Astrocyte of the spinal cord (primary cell): Measurements from ENCODE around the gene MAP3K8.

Source experiments
- DNase-seq: peaks from one replicate; pipeline ENCODE4 v3.0.0; 2011; ENCODE audit warnings: low read depth, low spot score
- H3K4me3 ChIP-seq: 2 replicates; pipeline ENCODE4 v1.5.1; 2011; ENCODE audit warnings: low read depth, mild to moderate bottlenecking, low read length, moderate library complexity
- in situ Hi-C: cut with HindIII; loops from 2 replicates; pipeline ENCODE4 v1.10.0; 2017; ENCODE audit warnings: low sequenced_read_pairs
- TF ChIP-seq, protein P1 (sequence below): IDR thresholded peaks from 2 replicates; pipeline ENCODE4 v1.5.1; 2012; ENCODE audit warnings: low read depth, mild to moderate bottlenecking, low read length, inconsistent platforms

MAP3K8 gene

DNA sequence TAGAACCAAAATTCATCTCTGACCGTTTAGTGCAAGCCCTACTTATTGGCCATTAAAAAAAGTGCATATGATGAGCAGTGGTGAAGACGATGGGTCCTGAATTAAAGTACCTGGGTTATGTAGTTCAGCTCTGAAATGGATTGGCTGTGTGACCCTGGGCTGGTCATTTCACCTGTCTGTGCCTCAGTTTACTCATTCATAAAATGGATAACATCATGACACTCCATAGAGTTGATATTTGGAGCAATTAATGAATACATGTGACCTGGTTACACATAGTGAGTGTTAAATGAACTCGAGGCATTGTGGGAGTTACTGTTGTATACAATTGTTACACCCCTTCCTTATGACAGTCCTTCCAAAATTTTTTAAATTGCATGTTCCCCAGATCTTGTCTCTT, 9.1 kb downstream of the MAP3K8 start:
- in situ Hi-C loops = no loop called here
- no peak for DNase-seq
- H3K4me3 ChIP-seq = no peak overlapping the region
- TF ChIP-seq, protein P1, sequence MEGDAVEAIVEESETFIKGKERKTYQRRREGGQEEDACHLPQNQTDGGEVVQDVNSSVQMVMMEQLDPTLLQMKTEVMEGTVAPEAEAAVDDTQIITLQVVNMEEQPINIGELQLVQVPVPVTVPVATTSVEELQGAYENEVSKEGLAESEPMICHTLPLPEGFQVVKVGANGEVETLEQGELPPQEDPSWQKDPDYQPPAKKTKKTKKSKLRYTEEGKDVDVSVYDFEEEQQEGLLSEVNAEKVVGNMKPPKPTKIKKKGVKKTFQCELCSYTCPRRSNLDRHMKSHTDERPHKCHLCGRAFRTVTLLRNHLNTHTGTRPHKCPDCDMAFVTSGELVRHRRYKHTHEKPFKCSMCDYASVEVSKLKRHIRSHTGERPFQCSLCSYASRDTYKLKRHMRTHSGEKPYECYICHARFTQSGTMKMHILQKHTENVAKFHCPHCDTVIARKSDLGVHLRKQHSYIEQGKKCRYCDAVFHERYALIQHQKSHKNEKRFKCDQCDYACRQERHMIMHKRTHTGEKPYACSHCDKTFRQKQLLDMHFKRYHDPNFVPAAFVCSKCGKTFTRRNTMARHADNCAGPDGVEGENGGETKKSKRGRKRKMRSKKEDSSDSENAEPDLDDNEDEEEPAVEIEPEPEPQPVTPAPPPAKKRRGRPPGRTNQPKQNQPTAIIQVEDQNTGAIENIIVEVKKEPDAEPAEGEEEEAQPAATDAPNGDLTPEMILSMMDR = no peak

DNA sequence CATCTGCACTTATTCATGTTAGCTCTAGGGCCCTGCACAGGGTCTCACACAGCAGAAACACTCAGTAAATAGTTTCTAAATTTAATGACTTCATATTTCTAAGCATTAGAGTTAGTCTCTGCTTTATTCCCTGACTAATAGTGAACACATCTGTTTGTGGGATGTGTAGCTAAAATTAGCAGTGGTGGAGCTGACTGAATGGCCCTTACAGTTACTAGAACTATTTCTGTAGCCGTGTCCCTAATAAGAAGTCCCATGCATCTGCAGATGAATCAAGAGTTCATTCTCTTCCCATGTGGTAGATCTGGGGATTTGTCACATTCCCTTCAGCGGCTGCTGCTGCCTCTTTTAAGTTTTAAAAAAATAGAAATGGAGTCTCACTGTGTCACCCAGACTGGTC, 11.7 kb downstream of the MAP3K8 start:
- in situ Hi-C loops = no loop called here
- no peak overlapping the region for H3K4me3 ChIP-seq
- TF ChIP-seq, protein P1 = no peak
- DNase-seq = peak; percentile 69

DNA sequence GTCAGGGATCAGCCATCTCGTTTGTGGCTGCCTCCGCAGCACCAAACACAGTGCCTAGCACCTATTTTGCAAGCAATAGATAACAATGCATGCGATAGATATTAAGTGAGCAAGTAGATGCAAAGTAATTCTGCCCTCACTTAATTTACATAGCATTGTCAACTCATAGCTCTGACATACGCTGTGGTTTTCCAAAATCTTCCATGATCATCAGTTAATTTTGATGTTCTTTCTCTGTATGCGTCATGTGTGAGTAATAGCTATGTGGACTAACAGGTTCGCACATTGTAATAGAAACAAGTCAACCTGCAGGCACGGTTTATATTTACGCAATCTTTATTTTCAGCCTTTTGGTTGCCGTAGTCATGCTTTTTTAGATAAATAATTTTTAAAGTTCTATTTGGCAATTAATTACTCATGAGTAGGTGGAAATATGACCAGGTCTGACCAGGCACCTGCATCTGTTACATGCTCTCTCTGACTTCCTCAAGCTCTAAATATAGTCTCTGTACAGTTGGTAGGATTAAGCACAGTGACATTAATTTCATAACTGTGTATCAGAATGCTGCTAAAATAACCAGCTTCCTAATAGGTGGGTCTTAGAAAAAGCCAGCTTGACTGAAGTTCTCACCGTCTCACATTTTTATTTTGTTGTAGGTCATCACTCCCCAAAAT, 13.3 kb downstream of the MAP3K8 start:
- peak; percentile 55 for DNase-seq
- TF ChIP-seq, protein P1 = no peak
- in situ Hi-C loops = no loop called here
- H3K4me3 ChIP-seq = no peak overlapping the region

DNA sequence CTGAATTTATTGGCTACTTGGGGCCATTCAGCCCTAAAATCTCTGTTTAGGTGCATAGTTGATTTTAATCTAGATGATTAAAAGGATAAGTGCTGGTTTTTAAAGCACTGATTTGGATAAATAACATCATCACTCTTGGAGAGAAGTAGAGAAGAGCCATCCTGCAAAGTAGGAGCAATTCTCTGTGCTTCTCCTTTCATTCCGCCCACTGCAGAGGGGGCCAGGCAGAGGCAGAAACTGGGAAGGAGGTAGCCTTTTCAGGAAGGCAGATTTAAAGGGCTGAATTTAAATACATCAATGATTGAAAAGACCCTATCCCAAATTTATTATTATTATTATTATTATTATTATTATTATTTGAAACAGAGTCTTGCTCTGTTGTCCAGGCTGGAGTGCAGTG, 14.1 kb downstream of the MAP3K8 start:
- DNase-seq = no peak
- in situ Hi-C loops = no loop called here
- no peak overlapping the region for H3K4me3 ChIP-seq
- TF ChIP-seq, protein P1 = no peak

DNA sequence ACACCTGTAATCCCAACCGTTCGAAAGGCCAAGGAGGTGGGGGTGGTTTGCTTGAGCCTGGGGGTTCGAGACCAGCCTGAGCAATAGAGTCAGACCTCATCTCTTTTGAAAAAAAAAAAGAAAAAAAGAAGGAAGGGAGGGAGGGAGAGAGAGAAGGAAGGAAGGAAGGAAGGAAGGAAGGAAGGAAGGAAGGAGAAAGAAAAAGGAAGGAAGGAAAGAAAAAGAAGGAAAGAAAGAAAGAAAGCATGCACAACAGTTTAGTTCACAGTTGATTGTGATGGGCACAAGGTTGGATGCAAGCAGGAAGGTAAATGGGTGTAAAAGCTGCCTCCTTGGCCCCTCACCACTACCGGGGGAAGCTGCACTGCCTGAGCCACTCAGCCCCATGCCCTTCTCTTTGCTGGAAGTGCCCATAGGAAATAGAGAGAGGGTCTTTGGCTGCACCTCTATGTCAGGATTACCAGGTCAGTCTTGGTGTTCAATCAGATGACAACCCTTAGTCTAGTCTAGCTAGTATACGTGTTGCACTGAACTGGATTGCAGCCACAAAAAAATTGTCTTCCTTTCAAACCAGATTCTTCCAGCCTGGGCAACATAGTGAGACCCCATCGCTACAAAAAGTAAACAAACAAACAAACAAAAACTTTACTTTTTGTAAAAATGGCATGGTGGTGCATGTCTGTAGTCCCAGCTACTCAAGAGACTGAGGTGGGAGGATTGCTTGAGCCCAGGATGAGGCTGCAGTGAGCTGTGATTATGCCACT, 20.0 kb downstream of the MAP3K8 start:
- no peak for DNase-seq
- in situ Hi-C loops = no loop called here
- TF ChIP-seq, protein P1 = no peak

DNA sequence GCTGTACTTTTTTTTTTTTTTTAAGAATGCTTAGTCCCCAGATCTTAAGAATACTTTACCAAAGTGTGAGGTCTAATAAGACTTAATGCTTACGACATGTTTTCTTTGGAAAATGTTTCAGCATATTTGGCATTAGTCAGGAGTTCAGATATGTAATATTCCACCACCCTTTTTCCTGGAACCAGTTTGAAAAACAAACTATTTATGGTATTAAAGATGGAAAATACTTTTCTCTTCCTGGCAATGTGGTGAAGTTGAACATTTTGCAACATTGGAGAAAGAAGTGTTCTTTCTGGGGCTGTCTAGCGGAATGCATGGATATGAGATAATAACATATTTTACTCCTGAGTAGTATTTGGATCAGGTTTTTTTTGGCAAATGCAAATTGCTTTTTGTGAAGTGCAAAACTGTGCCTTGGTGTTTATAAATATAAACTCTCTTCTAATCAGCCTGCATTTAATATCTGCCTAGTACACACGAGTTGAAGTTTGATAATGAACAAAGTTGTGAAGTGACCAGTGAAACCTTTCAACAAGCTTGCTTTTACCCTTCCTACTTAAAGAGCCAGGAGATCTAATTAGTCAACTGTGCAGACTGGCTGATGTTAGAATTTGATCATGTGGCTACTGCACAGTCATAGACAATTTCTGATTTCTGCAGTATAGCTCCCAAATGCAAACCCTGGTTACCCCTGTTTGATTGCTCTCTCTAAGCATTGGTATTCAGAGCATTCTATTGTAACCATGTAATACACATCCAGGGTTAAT, 20.9 kb downstream of the MAP3K8 start:
- DNase-seq = peak; percentile 85
- in situ Hi-C loops = no loop called here
- TF ChIP-seq, protein P1 = no peak

More for the DNA sequence above, 20.0 kb downstream of the MAP3K8 start:
- H3K4me3 ChIP-seq = no peak overlapping the region

More for the DNA sequence above, 20.9 kb downstream of the MAP3K8 start:
- H3K4me3 ChIP-seq = no peak overlapping the region
